GM06990 (cell line): Measurements from ENCODE around the gene HMOX2.

Experiments used
- DNase-seq: peaks from one replicate; pipeline ENCODE4 v3.0.0-alpha.2; 2011; ENCODE audit not compliant: insufficient read length; ENCODE audit errors: extremely low read depth
- H3K27me3 ChIP-seq: replicated peaks from 2 replicates; pipeline ENCODE4 v1.6.0; 2011; ENCODE audit warnings: low read length; ENCODE audit not compliant: control insufficient read depth, insufficient read depth
- H3K36me3 ChIP-seq: 2 replicates; pipeline ENCODE4 v1.5.1; 2011; ENCODE audit warnings: low read length; ENCODE audit not compliant: control insufficient read depth, insufficient read depth
- H3K4me3 ChIP-seq: replicated peaks from 2 replicates; pipeline ENCODE4 v1.5.1; 2011; ENCODE audit warnings: low read depth, mild to moderate bottlenecking, control low read depth, low read length
- CTCF ChIP-seq: IDR thresholded peaks from 2 replicates; pipeline ENCODE4 v1.5.1; 2011; ENCODE audit warnings: low read length, control low read depth, mild to moderate bottlenecking, inconsistent platforms; ENCODE audit not compliant: insufficient read depth, poor library complexity, severe bottlenecking

The HMOX2 gene

GRCh38 chr16:4539716-4540284 lies 63.6 kb downstream of the HMOX2 start:
- TF ChIP-seq CTCF = no peak
- Histone ChIP-seq H3K36me3 (no peaks in the 10 kb centered on the region), H3K4me3 (no peak overlapping the region), H3K27me3 (no peaks in the 10 kb centered on the region)
- no peak for DNase-seq

GRCh38 chr16:4544473-4544872 lies 68.3 kb downstream of the HMOX2 start:
- Histone ChIP-seq H3K4me3 (no peak overlapping the region), H3K27me3 (no peaks in the 10 kb centered on the region), H3K36me3 (no peaks in the 10 kb centered on the region)
- no peak for DNase-seq
- no peak for TF ChIP-seq CTCF

DNA sequence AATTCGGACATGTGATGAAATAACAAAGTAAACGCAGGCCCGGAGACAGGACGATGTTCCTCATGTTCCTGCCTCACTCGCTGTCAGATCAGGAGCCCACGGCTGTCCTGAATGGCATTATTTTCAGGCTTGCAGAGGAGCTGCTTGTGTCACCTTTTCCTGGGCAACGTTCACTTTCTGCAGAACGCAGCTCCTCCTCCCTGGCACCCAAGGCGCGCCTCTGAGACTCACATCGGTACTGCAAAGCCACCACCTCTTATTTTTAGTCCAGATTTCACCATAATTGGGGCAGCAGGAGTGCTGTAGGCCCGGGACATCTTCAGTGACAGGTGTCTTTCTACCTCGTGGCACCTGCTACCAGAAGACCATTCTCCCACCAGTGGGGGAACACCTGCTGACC lies 71.9 kb downstream of the HMOX2 start:
- no peak overlapping the region for H3K4me3 ChIP-seq
- no peaks in the 10 kb centered on the region for H3K36me3 ChIP-seq
- no peak for DNase-seq
- H3K27me3 ChIP-seq = no peaks in the 10 kb centered on the region
- TF ChIP-seq CTCF = no peak

GRCh38 chr16:4550591-4550990 lies 74.4 kb downstream of the HMOX2 start:
- Histone ChIP-seq H3K27me3 (no peaks in the 10 kb centered on the region), H3K4me3 (no peak overlapping the region), H3K36me3 (no peaks in the 10 kb centered on the region)
- DNase-seq = no peak
- no peak for TF ChIP-seq CTCF

DNA sequence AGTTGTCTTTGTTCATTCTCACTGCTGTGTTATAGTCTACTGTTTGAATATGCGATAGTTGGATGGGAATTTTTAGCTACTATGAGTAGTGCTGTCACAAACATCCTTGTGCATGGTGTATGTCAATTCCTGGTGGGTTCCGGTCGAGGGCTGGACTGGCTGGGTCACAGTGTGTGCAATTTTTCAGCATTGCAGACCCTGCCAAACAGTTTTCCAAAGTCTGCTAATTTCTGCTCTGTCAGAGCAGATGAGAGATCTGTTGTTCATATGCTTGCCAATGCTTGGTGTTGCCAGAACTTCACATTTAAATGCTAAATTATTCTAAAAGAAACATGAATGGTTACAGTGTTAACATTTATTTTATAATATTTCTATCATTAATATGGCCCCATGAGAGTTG lies 76.3 kb downstream of the HMOX2 start:
- no peak for DNase-seq
- no peak for TF ChIP-seq CTCF
- Histone ChIP-seq H3K4me3 (no peak overlapping the region), H3K36me3 (no peaks in the 10 kb centered on the region), H3K27me3 (no peaks in the 10 kb centered on the region; the same call in 1 of the 2 replicates)

GRCh38 chr16:4556112-4556511 lies 79.9 kb downstream of the HMOX2 start, which contains the start of gene C16orf96:
C16orf96 (plus strand) TSS chr16:4556340; CDS start chr16:4556490, 150 bp downstream.
- Histone ChIP-seq H3K27me3 (no peaks in the 10 kb centered on the region; the same call in 1 of the 2 replicates), H3K36me3 (no peaks in the 10 kb centered on the region), H3K4me3 (no peak within 1 kb of the TSS)
- no peak for DNase-seq
- TF ChIP-seq CTCF = no peak
